ENCODE measurements around the gene ADAR. TPM values are rescaled to one million over a fixed set of nuclear protein-coding genes. Genes with fewer than 3 reads are reported as not detected.
A peak's percentile ranks its signal among the peaks of the same experiment; 100 is the strongest.

Gene ADAR
- total and polyA plus RNA-seq, 4 donors: 27.1 to 141 (median 107) TPM

GRCh38 chr1:154614901-154615300 lies 6.9 kb upstream of the ADAR start:
- Histone ChIP-seq H3K9ac (ENCODE audit: insufficient read depth in 1 of 2, low read length in 2 of 2) (no peak overlapping the region), H3K27ac (ENCODE audit: low read depth in 1 of 2, low read length in 1 of 2) (no peak overlapping the region), H3K4me1 (ENCODE audit: control insufficient read depth in 5 of 5, insufficient read depth in 5 of 5, low read length in 5 of 5) (peaks cover 0 to 10% (median 0%) of the 10 kb centered on the region in 5 donors), H3K9me3 (ENCODE audit: control insufficient read depth in 4 of 4, insufficient read depth in 3 of 4, low read length in 3 of 4) (no peaks in the 10 kb centered on the region), H3K4me3 (no peak overlapping the region), H3K27me3 (ENCODE audit: control insufficient read depth in 3 of 3, insufficient read depth in 3 of 3, low read length in 2 of 3) (no peaks in the 10 kb centered on the region), H3K36me3 (ENCODE audit: control insufficient read depth in 4 of 4, insufficient read depth in 4 of 4, low read length in 4 of 4) (peaks cover 0 to 6% (median 0%) of the 10 kb centered on the region in 4 donors)
- ATAC-seq (ENCODE audit: insufficient read depth, low FRiP score) (no peak), DNase-seq (no peak)
- WGBS, 2 donors: 84 to 88% methylated on average over 6 of the region's 6 CpGs
- TF ChIP-seq, protein P1, sequence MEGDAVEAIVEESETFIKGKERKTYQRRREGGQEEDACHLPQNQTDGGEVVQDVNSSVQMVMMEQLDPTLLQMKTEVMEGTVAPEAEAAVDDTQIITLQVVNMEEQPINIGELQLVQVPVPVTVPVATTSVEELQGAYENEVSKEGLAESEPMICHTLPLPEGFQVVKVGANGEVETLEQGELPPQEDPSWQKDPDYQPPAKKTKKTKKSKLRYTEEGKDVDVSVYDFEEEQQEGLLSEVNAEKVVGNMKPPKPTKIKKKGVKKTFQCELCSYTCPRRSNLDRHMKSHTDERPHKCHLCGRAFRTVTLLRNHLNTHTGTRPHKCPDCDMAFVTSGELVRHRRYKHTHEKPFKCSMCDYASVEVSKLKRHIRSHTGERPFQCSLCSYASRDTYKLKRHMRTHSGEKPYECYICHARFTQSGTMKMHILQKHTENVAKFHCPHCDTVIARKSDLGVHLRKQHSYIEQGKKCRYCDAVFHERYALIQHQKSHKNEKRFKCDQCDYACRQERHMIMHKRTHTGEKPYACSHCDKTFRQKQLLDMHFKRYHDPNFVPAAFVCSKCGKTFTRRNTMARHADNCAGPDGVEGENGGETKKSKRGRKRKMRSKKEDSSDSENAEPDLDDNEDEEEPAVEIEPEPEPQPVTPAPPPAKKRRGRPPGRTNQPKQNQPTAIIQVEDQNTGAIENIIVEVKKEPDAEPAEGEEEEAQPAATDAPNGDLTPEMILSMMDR (IDR thresholded peaks at IDR 0.05; ENCODE audit: control extremely low read depth, extremely low read depth): no peak

GRCh38 chr1:154614247-154614646 lies 6.3 kb upstream of the ADAR start:
- Histone ChIP-seq H3K9me3 (ENCODE audit: control insufficient read depth in 4 of 4, insufficient read depth in 3 of 4, low read length in 3 of 4) (no peaks in the 10 kb centered on the region), H3K27me3 (ENCODE audit: control insufficient read depth in 3 of 3, insufficient read depth in 3 of 3, low read length in 2 of 3) (no peaks in the 10 kb centered on the region), H3K4me1 (ENCODE audit: control insufficient read depth in 5 of 5, insufficient read depth in 5 of 5, low read length in 5 of 5) (peaks cover 0 to 10% (median 2%) of the 10 kb centered on the region in 5 donors), H3K9ac (ENCODE audit: insufficient read depth in 1 of 2, low read length in 2 of 2) (no peak overlapping the region), H3K4me3 (no peak overlapping the region), H3K36me3 (ENCODE audit: control insufficient read depth in 4 of 4, insufficient read depth in 4 of 4, low read length in 4 of 4) (peaks cover 0 to 6% (median 0%) of the 10 kb centered on the region in 4 donors), H3K27ac (ENCODE audit: low read depth in 1 of 2, low read length in 1 of 2) (no peak overlapping the region)
- DNase-seq (no peak), ATAC-seq (ENCODE audit: insufficient read depth, low FRiP score) (no peak)
- WGBS, 2 donors: 96 to 99% methylated on average over 4 of the region's 4 CpGs
- TF ChIP-seq, protein P1 (IDR thresholded peaks at IDR 0.05; ENCODE audit: control extremely low read depth, extremely low read depth): no peak

DNA sequence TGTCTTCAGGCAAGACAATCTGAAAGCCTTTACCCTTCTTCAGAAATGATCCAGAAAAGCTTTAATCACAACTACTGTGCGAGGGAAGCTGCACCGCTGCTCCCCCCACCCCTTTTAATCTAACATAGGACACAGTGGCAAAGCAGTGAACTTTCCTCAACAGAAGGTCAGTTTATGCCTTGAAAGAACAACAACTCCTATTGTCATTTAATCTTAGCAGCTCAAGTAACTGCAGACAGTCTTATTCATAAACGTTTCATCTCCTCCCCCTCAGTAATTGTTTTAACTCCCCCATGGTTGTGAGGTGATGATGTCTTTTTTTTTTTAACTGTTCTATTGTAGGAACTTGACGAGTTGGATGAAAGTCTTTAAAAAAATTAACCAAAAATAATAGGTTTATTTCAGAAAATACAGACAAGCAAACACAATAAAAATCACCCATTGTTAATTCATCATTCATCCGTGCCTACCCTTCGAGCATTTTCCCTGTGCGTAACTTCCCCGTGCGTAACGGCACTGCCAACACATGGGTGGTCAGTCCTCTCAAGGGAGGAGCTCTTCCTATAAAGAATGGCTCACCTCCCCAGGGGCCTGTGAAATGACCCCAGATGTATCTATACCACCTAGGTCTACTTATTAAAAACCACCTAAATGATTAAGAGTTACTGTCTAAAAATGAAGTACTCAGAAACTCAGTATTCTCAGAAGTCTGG lies 3.3 kb upstream of the ADAR start:
- WGBS, 2 donors: 52 to 63% methylated on average over 10 of the region's 10 CpGs
- peak overlapping the region in 1 of 2 donors; percentile 28 for H3K9ac ChIP-seq (ENCODE audit: insufficient read depth in 1 of 2, low read length in 2 of 2)
- no peak overlapping the region for H3K4me3 ChIP-seq
- H3K4me1 ChIP-seq (ENCODE audit: control insufficient read depth in 5 of 5, insufficient read depth in 5 of 5, low read length in 5 of 5): peaks cover 2 to 15% (median 3%) of the 10 kb centered on the region in 5 donors
- TF ChIP-seq, protein P1 (IDR thresholded peaks at IDR 0.05; ENCODE audit: control extremely low read depth, extremely low read depth): no peak
- H3K36me3 ChIP-seq (ENCODE audit: control insufficient read depth in 4 of 4, insufficient read depth in 4 of 4, low read length in 4 of 4): peaks cover 0 to 4% (median under 1%) of the 10 kb centered on the region in 4 donors
- no peak for DNase-seq
- H3K9me3 ChIP-seq (ENCODE audit: control insufficient read depth in 4 of 4, insufficient read depth in 3 of 4, low read length in 3 of 4): no peaks in the 10 kb centered on the region
- no peaks in the 10 kb centered on the region for H3K27me3 ChIP-seq (ENCODE audit: control insufficient read depth in 3 of 3, insufficient read depth in 3 of 3, low read length in 2 of 3)
- H3K27ac ChIP-seq (ENCODE audit: low read depth in 1 of 2, low read length in 1 of 2): no peak overlapping the region
- ATAC-seq (ENCODE audit: insufficient read depth, low FRiP score): no peak

Measured in lung (tissue), 12 donors.